ENCODE data around the gene DHRS3. TPM values are rescaled to one million over a fixed set of nuclear protein-coding genes. Genes with fewer than 3 reads are reported as not detected.

DHRS3 gene
- total and polyA plus RNA-seq, 2 of the 13 experiments (the other 11 are each of a cell fraction or from before 2014, with no cell fraction given): 48.5 to 90.5 TPM

- no peak for TF ChIP-seq ZNF296 (CRISPR knock-in tag; conservative IDR thresholded peaks at IDR 0.05)
- TF ChIP-seq PAF1 (CRISPR knock-in tag; IDR thresholded peaks at IDR 0.05): no peak
- 0 out of 2 replicates have a peak, but pooled peaks have one; percentile 28 for TF ChIP-seq MAF1 (CRISPR knock-in tag; IDR thresholded peaks at IDR 0.05; ENCODE audit: borderline replicate concordance)
- TF ChIP-seq, protein P1, sequence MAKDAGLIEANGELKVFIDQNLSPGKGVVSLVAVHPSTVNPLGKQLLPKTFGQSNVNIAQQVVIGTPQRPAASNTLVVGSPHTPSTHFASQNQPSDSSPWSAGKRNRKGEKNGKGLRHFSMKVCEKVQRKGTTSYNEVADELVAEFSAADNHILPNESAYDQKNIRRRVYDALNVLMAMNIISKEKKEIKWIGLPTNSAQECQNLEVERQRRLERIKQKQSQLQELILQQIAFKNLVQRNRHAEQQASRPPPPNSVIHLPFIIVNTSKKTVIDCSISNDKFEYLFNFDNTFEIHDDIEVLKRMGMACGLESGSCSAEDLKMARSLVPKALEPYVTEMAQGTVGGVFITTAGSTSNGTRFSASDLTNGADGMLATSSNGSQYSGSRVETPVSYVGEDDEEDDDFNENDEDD (CRISPR knock-in tag; IDR thresholded peaks at IDR 0.05; ENCODE audit: borderline replicate concordance): peak; percentile 19; the same call in 1 of the 2 replicates
- peak; percentile 86; the same call in 1 of the 2 replicates for TF ChIP-seq NRL (CRISPR knock-in tag; IDR thresholded peaks at IDR 0.05; ENCODE audit: borderline replicate concordance)
- TF ChIP-seq MTF2 (CRISPR knock-in tag; IDR thresholded peaks at IDR 0.05; ENCODE audit: borderline replicate concordance): no peak
- TF ChIP-seq HNF1B (CRISPR knock-in tag; IDR thresholded peaks at IDR 0.05): peak; percentile 86
- TF ChIP-seq FOXA3 (CRISPR knock-in tag; IDR thresholded peaks at IDR 0.05): peak; percentile 80
- no peak for TF ChIP-seq ZNF639 (CRISPR knock-in tag; conservative IDR thresholded peaks at IDR 0.05)
- no peak for TF ChIP-seq ZBTB14 (CRISPR knock-in tag; IDR thresholded peaks at IDR 0.05)
- peak; percentile 95 for TF ChIP-seq CEBPG (CRISPR knock-in tag; IDR thresholded peaks at IDR 0.05)
- TF ChIP-seq, protein P2, sequence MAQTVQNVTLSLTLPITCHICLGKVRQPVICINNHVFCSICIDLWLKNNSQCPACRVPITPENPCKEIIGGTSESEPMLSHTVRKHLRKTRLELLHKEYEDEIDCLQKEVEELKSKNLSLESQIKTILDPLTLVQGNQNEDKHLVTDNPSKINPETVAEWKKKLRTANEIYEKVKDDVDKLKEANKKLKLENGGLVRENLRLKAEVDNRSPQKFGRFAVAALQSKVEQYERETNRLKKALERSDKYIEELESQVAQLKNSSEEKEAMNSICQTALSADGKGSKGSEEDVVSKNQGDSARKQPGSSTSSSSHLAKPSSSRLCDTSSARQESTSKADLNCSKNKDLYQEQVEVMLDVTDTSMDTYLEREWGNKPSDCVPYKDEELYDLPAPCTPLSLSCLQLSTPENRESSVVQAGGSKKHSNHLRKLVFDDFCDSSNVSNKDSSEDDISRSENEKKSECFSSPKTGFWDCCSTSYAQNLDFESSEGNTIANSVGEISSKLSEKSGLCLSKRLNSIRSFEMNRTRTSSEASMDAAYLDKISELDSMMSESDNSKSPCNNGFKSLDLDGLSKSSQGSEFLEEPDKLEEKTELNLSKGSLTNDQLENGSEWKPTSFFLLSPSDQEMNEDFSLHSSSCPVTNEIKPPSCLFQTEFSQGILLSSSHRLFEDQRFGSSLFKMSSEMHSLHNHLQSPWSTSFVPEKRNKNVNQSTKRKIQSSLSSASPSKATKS (CRISPR knock-in tag; IDR thresholded peaks at IDR 0.05): no peak
- TF ChIP-seq, protein P3, sequence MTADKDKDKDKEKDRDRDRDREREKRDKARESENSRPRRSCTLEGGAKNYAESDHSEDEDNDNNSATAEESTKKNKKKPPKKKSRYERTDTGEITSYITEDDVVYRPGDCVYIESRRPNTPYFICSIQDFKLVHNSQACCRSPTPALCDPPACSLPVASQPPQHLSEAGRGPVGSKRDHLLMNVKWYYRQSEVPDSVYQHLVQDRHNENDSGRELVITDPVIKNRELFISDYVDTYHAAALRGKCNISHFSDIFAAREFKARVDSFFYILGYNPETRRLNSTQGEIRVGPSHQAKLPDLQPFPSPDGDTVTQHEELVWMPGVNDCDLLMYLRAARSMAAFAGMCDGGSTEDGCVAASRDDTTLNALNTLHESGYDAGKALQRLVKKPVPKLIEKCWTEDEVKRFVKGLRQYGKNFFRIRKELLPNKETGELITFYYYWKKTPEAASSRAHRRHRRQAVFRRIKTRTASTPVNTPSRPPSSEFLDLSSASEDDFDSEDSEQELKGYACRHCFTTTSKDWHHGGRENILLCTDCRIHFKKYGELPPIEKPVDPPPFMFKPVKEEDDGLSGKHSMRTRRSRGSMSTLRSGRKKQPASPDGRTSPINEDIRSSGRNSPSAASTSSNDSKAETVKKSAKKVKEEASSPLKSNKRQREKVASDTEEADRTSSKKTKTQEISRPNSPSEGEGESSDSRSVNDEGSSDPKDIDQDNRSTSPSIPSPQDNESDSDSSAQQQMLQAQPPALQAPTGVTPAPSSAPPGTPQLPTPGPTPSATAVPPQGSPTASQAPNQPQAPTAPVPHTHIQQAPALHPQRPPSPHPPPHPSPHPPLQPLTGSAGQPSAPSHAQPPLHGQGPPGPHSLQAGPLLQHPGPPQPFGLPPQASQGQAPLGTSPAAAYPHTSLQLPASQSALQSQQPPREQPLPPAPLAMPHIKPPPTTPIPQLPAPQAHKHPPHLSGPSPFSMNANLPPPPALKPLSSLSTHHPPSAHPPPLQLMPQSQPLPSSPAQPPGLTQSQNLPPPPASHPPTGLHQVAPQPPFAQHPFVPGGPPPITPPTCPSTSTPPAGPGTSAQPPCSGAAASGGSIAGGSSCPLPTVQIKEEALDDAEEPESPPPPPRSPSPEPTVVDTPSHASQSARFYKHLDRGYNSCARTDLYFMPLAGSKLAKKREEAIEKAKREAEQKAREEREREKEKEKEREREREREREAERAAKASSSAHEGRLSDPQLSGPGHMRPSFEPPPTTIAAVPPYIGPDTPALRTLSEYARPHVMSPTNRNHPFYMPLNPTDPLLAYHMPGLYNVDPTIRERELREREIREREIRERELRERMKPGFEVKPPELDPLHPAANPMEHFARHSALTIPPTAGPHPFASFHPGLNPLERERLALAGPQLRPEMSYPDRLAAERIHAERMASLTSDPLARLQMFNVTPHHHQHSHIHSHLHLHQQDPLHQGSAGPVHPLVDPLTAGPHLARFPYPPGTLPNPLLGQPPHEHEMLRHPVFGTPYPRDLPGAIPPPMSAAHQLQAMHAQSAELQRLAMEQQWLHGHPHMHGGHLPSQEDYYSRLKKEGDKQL (CRISPR knock-in tag; IDR thresholded peaks at IDR 0.05; ENCODE audit: low read depth): peak; percentile 60
- TF ChIP-seq HES4 (CRISPR knock-in tag; IDR thresholded peaks at IDR 0.05; ENCODE audit: borderline replicate concordance): no peak
- no peak for TF ChIP-seq PAX8 (CRISPR knock-in tag; IDR thresholded peaks at IDR 0.05; ENCODE audit: borderline replicate concordance)
Measured at GRCh38 chr1:12525311-12526181, 92.5 kb downstream of the DHRS3 start (continued).
